Measurements from ENCODE around the gene TRAK2.
A peak's percentile ranks its signal among the peaks of the same experiment; 100 is the strongest.

The TRAK2 gene

DNA sequence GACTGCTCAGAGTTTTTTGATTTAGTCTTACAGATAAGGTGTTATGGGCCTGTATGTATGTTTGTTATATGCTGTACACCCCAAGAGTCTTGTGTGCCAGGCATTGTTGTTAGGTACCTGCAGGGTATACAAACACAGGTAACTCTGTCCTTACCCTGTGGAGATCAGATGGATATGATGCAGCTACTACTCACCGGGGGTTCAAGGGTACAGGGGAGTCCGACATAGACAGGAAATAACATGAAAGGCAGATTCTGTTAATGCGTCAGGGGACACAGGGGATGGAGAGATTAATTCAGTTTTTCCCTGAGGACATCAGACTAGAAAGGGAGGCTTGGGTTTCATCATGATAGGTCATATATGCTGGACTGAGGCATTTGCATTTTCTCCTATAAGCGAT is 31.3 kb downstream of the TRAK2 start:
- DNase-seq (ENCODE audit: extremely low spot score, insufficient read length, low read depth) (no peak), FAIRE-seq (no peak)

DNA sequence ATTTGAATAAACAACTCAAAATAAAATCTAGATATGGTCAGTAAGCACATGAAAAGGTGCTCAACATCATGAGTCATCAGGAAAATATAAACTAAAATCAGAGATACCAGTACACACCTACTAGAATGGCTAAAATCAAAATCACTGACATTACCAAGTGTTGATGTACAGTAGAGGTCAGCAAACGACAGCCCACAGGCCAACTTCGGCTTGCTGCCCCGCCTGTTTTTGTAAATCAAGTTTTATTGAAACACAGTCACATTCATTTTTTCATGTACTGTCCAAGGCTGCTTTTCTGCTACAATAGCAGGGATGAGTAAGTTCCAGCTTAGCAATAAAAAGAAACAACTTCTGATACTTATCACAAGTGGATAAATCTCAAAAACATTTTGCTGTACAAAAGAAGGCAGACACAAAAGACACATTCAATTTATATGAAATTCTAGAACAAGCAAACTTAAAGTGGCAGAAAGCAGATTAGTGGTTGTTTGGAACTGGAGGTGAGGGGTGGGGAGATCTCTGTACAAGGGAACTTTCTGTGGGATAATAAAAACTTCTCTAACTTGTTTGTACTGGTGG is 32.1 kb downstream of the TRAK2 start:
- no peak for FAIRE-seq

DNA sequence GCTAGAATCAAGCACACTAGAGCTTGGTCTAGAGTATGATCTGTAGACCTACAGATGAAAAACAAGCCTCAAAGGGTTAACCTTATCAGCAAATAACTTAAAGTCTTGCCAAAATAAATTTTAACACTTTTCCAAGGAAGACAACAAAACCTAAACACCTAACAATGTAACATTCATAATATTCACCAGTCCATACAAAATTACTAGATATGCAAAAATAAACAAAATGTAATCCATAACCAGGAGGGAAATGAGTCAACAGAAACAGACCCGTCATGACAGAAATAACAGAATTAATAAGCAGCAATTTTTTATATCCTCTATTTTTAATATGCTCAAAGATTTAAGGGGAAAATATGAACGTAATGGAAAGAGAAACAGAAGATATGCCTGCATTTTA is 36.1 kb downstream of the TRAK2 start:
- FAIRE-seq (peak; percentile 21), DNase-seq (ENCODE audit: extremely low spot score, insufficient read length, low read depth) (no peak)

More for the DNA sequence above, 32.1 kb downstream of the TRAK2 start:
- no peak for DNase-seq (ENCODE audit: extremely low spot score, insufficient read length, low read depth)

DNA sequence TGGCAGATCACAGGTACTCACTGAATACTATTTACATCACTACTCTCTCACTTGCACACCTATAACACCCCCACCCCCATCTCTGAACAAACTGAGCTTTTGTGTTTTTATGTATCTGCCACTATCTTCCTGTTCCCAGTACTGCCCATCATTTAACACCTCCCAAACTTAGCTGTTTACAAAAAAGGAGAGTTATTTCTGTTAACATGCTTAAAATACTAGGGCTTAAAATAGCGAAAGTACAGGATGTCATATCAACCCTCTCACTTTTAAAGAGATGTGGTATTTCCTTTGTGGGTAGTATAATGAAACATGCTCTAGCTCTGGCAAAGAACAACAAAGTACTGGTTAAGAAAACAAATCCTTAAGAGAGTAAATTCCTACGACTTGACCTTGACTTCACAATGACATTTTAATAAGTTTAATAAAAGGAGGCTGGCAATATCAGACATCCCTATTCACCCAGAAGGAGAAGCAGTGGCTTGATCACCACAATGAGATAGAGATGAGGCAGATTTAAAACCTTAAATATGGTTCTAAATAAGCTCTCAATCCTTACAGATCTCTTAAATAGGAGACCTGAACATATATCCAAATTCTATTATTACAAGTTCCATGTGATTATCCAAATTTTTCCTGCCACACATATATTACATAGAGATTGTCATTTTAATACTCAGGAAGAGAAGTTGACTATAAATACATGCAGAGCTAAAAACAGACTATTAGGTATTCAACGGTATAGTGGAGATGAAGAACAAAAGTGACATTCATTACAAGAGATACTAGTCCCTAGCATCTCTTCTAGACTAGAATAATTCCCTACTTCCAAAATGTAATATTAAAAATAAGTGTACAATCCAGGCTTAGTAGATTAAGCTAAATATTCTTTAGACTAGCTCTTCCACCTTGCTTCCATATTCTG is 36.9 kb downstream of the TRAK2 start:
- no peak for DNase-seq (ENCODE audit: extremely low spot score, insufficient read length, low read depth)
- peak; percentile 78 for FAIRE-seq

DNA sequence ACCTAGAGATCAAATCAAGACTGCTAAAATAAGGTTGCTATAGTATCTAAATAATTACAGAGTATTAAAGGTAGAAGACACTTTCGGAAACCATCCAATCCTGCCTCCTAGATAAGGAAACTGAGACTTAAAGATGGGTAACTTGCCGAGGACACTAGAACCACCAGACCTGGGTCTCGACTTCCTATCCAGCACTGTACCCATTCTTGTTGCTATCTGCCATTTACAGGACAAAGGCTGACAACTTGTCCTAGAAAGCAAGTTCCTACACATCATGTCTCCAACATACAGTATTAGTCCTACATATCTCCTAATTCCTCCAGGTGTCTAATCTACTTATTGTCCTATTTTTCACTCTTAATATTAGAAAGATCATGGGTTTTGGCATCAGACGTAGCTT is 37.7 kb downstream of the TRAK2 start:
- FAIRE-seq: no peak
- no peak for DNase-seq (ENCODE audit: extremely low spot score, insufficient read length, low read depth)

DNA sequence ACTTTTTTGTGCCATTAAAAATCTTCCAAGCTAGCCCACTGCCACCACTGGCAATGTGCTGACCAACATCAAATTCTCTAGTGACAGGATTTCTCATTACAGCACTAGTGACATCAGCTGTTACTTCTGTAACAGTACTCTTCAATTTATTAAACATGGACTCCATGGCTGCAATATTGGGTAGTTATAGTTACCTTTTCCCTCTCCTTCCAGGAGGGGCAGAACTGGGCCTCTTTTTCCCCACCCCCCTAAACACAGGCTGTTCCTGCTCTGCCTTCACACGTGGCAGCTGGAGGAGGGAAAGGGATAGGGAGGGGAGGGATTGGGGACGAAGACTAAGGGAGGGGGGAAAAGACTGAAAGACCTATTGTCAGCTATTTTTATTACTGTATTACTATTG is 38.1 kb downstream of the TRAK2 start:
- DNase-seq (ENCODE audit: extremely low spot score, insufficient read length, low read depth): no peak
- no peak for FAIRE-seq

DNA sequence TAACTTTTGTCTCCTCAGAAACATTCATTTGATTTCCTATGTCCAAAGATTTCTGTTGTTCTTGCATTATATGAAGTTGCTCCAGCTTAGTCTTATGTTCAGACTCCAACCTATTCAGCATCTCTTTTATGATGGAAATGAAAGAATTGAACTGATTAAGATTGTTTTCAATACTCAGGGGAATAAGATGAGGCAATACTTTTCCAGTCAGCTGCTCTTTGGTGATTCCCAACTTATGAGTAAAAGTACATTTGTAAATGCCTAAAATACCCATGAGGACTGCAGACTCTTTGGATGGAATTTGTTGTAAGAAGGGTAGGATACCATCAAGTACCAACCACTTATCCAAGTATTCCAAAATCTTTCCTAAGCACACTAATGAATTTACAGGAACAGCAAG is 39.8 kb downstream of the TRAK2 start:
- FAIRE-seq (peak; percentile 57), DNase-seq (ENCODE audit: extremely low spot score, insufficient read length, low read depth) (no peak)

DNA sequence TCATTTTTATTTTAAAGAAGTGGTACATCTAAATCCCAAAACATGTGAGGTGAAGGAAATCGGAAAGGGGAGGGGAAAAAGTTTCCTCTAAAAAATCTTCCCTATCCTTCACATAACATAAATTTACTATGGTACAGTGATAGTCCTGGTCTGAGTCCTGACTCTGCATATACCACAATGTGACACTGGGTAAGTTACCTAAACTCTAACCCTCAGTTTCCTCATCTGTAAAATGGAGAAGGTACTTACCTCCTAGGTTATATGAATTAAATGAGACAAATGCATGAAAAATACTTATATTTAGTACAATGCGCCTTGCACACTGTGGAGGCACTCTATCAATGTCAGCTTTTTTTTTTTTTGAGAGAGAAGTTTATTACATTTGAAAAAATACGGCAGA is 42.3 kb downstream of the TRAK2 start:
- DNase-seq (ENCODE audit: extremely low spot score, insufficient read length, low read depth) (no peak), FAIRE-seq (no peak)

DNA sequence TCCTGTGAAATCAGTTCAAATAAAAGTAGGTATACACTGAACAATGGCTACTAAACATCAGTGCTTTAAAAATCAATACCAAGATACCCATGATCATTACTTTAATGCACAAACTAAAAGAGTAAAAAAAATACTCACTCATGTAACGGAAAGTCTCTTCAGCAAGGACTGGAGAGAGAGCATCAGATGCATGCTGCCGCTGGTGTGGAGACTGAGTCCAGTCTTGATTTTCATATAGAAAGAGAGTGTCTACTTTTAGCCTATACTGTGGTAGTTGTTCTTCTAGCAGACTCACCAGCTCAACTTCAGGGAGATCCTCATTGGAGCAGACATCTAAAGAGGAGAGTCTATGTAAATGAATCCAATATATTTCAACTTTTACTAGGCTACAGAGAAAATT is 44.0 kb downstream of the TRAK2 start:
- FAIRE-seq: no peak
- no peak for DNase-seq (ENCODE audit: extremely low spot score, insufficient read length, low read depth)

DNA sequence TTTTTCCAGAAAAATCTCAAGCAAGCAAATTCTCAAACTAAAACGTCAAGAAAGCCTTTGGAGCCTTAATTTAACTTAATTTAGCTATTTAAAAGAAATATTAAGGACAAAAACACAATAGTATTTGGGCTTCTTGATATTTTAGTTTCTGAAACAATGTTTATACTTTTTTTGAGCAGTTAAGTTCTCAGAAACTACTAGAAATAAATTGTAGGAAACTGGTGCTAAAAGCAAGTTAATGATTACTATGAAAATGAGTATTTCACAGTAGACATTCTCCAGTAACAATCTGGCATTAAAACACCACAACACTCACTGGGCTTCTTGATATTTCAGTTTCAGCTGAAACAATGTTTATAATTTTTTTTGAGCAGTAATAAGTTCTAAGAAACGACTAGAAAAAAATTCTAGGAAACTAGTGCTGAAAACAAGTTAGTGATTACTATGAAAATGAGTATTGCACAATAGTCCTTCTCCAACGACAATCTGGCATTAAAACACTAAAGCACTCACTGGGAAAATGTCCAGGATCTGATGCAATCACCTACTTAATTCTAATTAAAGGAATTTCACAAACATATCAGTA is 45.1 kb downstream of the TRAK2 start:
- peak; percentile 15 for FAIRE-seq
- no peak for DNase-seq (ENCODE audit: extremely low spot score, insufficient read length, low read depth)

DNA sequence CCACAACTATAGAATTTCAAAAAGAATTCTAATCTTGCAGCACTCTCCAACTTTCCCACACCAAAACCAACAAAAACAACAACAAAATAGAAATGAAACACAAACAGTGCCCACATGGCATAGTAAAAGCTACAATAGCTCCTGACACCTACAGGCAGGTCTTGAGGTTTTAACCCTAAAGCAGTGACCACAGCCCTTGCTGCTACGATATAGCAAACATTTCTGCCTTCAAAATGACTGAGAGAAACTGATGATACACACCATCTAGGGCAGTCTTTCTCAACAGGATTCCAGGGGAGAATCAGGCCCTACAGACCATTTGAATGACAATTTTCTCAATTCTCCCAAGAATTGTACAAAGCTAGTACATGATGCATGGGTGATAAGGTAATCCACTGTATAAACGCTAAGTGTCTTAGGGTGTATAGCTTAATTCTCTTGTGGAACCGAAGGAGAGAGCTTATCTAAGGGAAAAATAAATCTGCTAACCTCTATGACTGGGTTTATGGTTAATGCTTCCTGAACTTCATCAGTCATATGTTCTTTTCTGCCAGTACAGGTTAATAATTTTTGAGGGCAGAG is 46.5 kb downstream of the TRAK2 start:
- peak; percentile 41 for FAIRE-seq
- no peak for DNase-seq (ENCODE audit: extremely low spot score, insufficient read length, low read depth)

DNA sequence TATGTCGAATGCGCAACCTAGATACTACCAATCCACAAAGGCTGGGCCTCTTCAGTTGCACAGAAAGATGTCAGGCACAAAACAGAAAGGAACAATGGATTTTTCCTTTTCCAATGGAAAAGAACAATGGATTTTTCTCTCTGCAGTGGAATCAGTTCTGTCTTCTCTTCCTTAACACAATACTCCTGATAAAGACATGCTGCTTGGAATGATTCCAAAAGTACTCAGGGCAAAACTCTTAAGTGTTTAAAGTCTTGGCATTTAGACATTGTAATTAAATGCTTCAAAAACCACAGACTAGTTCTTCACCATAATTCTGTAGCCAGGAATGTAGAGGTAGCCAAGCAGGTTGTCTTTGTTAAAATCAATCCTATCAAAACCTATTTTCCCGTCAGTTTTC is 47.4 kb downstream of the TRAK2 start:
- DNase-seq (ENCODE audit: extremely low spot score, insufficient read length, low read depth) (no peak), FAIRE-seq (no peak)

DNA sequence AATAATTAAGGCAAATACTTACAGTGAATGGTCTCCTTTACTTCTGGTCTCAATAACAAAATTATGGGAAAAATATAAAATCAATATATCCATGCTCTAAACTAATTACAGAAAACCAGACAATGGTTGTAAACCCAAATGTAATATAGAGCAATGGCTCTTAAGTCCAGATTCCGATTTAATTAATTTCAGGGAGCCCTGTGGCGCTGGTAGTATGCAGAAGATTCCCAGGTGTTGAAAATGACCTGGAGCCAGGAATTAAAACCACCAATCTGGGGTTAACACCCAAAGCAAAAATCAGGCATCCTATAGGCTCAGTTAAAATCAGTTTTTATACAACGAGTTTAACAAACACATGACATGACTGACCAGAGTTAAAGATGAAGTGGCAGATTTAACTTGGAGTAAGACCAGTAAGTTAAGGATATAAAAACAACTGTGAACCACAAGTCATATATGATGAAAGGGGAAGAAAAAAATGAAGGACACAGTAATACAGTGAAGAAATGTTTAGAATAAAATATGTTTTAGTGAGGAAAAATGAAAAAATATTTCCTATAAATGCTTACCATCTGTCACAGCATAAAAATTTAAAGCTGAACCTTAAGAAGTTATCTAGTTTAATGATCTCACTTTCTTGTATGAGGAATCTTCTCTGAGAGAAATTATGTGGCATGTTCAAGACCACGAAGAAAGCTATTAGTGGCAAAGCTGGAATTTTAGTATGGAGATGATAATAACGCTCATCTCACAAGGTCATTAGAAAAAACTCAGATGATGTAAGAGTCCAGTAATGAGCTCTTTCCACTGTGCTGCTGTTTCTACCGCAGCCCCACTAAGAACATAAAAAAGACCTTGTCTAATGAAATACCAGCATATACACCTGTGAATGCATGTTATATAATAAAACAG is 48.4 kb downstream of the TRAK2 start:
- DNase-seq (ENCODE audit: extremely low spot score, insufficient read length, low read depth) (no peak), FAIRE-seq (no peak)

DNA sequence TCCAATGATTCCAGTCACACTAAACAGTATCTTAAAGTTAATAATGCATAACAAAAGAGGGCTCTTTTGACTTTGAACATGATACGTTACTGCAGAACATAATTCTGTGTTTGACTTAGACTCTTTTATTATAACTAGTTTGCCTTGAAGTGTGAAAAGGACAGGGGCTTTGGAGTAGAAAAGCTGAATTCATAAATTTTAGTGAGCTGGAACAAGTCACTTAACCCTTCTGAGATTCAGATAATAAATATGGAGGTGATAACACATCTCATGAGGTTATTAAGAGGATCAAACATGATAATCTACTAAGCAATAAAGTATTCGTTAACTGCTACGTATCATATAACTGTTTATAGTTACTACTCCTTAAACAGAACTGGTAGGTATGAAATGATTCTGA is 49.4 kb downstream of the TRAK2 start:
- no peak for DNase-seq (ENCODE audit: extremely low spot score, insufficient read length, low read depth)
- FAIRE-seq: no peak

DNA sequence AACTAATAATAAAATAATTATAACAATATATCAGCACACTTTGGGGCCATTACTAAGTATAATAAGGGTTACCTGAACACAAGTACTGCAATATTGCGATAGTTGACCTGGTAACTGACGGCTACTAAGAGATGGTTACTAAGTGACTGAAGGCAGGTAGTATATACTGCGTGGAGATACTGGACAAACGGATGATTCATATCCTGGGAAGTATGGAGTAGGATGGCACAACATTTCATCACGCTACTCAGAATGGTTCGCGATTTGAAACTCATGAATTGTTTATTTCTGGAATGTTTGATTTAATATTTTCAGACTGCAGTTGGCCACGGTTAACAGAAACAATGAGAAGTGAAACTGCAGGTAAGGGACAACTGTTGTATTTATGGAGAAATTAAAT is 54.7 kb downstream of the TRAK2 start:
- no peak for DNase-seq (ENCODE audit: extremely low spot score, insufficient read length, low read depth)
- FAIRE-seq: no peak

DNA sequence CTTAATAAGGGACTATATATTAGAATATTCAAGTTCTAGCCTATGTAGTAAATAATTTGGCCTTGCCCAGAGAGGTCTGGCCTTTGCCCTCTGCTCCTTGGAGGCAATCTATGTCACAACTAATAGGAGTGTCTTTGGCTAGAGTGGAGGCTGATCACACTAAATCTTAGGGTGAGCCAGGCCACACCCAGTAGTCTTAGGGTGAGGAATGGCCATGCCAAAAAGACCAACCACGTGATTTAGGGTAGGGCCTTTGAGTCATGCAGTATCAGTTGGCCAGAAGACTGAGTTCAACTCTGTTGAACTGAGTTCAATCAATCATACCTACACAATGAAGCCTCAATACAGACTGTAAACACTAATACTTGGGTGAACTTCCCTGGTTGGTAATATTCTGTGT is 68.1 kb downstream of the TRAK2 start:
- FAIRE-seq (no peak), DNase-seq (ENCODE audit: extremely low spot score, insufficient read length, low read depth) (no peak)

DNA sequence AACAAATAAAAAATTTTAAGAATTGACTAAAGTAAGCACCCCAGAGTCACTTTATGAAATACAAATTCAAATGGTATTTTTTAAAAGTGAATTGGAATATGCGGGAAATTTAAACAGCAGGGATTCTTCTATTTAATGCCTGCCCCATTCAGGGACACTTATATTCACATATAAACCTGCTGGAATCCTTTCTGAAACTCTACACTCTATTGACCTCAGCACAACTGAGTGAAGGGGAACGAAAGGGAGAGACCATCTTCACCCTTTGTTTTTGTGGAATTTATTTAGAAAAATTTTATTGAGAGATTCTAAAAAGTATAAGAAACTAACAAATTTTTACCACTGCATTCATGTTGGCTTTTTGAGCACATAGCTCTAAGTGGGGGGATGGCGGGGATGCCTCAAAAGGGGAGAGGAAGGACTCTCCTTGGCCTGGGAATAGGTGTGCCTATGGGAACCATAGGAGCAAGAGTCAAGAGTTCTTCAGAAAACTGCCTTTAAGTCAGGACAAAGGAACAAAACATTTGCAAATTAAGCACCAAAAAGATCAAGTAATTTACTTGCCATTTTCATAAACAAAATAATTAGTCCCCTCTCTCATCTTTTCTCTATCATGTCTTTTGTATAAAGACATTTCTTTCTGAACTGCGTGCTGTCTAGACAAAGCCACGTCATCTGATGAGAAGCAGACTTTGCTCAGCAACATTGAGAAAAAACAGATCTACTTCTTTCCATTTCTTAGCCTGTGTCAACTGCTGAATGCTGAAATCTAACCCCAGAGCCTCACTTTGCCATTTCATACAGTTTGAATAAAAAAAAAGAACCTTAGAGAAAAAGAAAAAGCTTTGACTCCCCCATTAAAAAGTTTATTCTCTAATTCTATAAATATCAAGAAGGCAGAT is 72.5 kb downstream of the TRAK2 start:
- FAIRE-seq (no peak), DNase-seq (ENCODE audit: extremely low spot score, insufficient read length, low read depth) (no peak)

DNA sequence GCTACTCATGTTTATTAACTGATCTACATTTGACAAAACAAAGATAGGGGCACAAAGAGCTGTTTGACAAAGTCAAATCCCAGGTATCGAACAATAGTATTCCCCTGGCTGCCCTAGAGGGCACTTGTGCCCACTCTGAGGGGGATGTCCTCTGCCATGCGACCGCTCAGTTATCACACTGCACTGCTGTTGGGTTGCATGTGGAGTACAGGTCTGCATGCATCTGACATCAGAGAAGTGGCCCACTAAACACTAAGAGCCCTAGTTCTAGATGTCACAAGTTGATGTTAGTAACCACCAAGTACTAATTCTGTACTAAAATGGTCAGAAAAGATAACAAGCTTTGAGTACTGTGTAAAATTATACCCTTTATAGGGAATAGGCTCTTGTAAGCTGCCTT is 74.0 kb downstream of the TRAK2 start:
- DNase-seq (ENCODE audit: extremely low spot score, insufficient read length, low read depth): no peak
- FAIRE-seq: no peak

DNA sequence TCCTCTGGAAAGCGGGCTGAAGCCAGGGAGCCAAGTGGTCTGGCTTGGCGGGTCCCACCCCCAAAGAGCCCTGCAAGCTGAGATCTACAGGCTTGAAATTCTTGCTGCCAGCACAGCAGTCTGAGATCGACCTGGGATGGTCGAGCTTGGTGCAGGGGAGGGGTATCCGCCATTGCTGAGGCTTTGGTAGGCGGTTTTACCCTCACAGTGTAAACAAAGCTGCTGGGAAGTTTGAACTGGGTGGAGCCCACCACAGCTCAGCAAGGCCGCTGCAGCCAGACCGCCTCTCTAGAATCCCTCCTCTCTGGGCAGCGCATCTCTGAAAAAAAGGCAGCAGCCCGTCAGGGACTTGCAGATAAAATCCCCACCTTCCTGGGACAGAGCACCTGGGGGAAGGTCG is 81.5 kb downstream of the TRAK2 start:
- DNase-seq (ENCODE audit: extremely low spot score, insufficient read length, low read depth) (no peak), FAIRE-seq (no peak)

All from GM18507 (cell line).